ENCODE measurements around the gene KIAA0930.
A peak's percentile ranks its signal among the peaks of the same experiment; 100 is the strongest.

Gene KIAA0930

GRCh38 chr22:45237065-45237990 is 3.4 kb downstream of the KIAA0930 start:
- DNase-seq: no peak

- DNase-seq: no peak
These were observed 4.8 kb downstream of the KIAA0930 start for GRCh38 chr22:45235851-45236342.

DNA sequence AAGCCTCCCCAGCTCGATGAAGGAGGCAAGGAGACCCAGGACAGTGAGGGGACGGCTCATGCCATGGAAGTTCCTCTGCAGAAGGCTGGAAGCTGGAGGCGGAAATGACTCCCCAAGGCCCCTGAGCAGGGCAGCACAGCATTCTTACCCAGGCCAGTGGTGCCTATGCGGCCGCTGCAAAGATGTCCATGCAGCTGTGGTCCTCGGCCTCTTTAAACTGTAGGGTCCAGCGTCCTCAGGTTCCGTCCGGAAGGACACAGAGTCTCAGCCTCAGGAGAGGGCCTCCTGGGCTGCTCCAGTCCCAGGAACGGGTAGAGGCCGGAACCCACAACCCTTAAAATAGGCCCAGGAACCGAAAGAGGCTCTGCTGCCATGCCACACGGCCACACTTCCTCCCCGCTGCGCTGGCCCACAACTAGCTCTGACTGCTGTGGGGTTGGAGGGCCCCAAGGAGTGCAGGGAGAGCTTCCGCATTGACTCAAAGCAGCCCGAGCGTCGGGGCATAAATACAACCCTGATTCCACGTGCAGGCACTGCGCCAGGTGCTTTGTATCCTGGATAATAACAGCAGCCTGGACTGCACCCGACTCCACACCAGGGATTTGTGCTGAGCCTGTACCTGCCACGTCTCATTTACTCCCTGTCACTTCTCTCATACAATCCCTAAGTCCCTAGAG is 5.5 kb downstream of the KIAA0930 start:
- DNase-seq: no peak

GRCh38 chr22:45233827-45234226 is 6.9 kb downstream of the KIAA0930 start:
- no peak for DNase-seq

- DNase-seq: no peak
These were observed 7.3 kb downstream of the KIAA0930 start for GRCh38 chr22:45233386-45233785.

- no peak for DNase-seq
These were observed 9.4 kb downstream of the KIAA0930 start for GRCh38 chr22:45231293-45231692.

GRCh38 chr22:45230026-45230721 is 10.5 kb downstream of the KIAA0930 start:
- no peak for DNase-seq

DNA sequence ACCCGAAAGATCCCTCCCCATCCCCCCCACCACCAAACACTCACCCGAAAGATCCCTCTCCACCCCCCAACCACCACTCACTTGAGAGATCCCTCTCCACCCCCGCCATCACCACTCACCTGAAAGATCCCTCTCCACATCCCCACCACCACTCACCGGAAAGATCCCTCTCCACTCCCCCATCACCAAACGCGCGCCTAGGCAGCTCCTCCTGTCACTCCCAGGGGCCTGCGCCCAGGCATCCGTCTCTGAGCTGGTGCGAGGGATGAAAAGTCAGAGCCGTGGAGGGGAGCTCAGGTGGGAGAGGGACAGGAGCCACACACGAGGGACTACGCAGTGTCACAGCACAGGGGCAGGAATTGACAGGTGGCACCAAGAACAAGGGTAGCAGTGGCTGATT is 11.5 kb downstream of the KIAA0930 start:
- DNase-seq: no peak

DNA sequence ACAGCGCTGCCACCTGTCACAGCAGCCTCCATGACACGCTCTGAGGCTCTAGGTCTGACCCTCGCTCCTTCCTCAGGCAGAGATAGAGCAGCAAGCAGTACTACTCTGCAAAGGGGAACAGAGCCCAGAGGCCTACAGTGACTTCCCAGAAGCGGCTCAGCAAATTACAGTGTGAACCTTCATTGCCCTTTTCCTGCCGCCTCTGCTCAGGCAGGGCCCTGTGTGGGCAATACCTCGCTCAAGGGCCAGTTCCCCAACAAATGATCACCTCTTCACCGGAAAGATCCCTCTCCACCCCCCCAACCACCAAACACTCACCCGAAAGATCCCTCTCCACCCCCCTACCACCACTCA is 12.3 kb downstream of the KIAA0930 start:
- no peak for DNase-seq

DNA sequence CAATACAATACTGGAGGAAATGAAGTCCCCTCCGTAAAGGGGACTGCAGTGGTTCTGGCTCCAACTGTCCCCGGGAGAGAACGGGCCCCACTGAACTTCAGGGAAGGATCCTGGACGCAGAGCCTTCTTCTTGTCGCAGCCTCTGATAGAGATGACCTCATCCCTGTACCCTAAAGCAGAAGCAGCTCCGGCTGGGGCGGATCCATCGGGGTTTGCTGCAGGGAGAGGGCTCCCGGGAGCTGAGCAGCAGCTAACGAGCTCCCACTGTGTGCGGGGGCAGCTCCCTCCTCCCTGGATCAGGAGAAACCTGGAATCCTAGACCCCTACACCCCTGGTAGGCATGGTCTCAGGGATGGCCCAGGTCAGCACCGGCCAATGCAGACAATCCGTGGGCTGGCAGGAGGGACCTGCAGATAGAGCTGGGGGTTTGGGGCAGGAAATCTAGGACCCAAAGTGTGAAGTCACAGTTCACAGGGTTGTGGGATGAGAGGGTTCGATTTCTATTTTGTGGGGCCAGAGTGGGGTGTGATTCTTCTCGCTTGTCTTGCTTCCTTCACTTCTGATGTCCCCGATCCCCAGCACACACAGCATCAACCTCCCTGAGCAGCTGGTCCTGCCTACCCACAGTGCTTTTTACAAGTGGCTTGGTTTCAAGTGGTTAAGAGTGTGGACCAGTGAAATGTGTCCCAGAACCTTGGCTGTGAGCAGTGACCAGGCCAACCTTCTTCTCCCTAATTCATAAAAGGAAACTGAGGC is 12.9 kb downstream of the KIAA0930 start:
- no peak for DNase-seq

DNA sequence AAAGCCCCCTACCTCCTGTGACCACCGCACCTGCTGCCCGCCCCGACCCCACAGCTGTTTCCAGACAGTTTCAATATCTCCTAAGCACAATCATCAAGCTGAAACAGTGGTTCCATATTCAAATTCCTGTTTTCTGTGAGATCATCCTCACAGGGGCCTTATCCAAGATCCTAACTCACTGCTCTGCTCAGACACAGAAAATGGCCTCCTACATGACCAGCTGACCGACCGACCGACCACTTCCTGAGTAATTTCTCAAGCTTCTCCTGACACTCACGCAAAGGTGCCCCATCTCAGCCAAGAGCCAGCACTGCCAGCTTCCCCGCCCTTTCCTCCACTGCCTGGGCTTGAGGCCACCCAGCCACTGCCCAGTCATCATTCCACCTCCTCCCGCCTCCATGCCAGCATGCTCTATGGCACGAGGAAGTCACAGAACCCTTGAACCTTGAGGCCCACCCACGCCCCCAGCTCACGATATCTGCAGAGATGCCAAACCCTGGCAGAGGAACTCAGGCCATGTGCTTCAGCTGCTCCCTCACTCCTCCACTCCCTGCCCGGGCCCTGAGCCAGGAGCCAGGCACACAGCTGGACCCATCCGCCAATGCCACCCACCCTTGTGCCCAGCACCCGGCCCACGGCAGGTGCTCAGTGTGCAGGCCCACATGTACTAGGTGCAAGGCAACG is 14.0 kb downstream of the KIAA0930 start:
- peak; percentile 17 to 47 for DNase-seq

DNA sequence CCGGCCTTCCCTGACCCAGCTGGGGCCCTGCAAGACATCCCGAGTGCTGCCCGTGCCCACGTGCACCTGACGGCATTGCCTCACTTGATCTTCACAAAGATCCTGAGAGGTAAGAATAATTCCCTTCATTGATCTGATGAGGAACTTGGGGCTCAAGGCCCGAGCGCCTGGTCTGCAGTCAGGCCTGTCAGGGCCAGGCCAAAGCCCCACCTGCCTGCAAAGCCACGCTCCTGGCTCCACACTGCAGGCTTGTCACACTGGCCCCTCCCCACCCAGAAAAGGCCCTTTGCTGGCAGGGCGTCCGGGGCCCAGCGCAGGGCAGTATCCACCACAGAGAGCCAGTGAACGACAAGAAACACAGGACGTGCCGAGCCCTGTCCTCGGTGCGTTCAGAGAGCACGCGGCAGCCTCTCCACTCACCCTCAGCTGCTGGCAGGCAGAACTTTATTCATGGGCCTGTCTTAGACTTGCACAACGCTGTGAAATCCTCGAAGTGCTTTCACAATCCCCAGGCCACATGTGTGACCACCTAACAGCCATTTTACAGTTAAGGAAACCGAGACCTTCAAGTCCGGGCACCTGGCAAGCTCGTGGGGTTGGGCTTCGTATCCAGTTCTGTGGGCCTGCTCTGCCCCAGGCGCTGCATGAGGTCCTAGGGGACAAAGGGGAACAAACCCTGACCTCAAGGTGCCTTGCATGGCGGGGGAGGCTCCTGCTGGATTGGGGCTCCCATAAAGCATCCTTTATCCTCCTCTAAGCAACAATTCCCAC is 14.8 kb downstream of the KIAA0930 start:
- DNase-seq: no peak

DNA sequence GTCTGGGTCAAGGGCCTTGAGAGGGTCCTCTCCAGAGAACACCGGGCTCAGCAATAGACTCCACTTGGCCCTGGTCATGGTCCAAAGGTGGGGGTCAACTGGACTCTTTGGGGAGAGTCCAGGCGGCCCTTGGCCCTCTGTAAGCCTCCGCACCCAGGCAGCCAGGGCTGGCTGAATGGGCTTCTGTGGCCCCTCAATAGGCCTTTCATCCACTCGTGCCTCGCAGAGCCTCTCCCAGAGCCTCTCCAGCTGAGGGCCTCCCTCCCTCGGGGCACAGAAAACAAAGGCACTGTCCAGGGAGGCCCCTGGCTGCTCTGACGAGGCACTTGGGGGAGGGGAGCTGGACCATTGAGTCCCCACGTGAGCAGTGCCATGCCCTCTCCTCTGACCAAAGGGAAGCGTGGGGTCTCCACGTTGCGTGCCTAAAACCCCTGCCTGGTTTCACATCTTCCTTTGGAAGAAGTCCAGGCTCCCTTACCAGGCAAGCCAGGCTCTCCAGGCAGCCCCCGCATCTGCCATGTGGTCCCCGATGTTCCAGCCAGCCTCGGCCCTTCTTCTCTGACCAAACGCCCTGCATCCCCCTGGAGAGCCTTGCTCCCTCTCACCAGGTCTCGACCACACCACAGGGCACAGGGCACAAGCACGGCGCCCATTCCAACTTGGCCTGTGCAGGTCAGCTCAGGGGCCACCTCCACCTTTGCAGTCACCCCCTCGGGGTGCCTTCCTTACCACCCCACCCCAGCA is 15.5 kb downstream of the KIAA0930 start:
- no peak for DNase-seq

- DNase-seq: no peak
These were observed 16.4 kb downstream of the KIAA0930 start for GRCh38 chr22:45224331-45224730.

GRCh38 chr22:45223304-45224117 is 17.2 kb downstream of the KIAA0930 start:
- no peak for DNase-seq

DNA sequence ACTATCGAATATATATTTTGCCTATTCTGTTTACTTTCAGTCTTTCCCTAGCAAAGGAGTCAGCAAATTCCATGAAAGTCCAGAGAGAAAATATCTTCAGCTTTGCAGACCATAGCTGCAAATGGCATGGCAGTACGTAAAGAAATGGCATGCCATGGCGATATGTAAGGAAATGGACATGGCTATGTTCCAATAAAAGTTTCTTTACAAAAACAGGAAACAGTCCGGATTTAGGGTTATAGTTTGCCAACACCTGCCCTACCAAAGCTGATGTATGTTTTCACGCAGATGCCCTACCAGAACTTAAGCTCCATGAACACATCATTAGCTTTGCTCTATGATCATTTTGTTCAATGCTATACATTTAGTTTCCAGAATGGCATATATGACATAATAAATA is 19.5 kb downstream of the KIAA0930 start:
- no peak for DNase-seq

DNA sequence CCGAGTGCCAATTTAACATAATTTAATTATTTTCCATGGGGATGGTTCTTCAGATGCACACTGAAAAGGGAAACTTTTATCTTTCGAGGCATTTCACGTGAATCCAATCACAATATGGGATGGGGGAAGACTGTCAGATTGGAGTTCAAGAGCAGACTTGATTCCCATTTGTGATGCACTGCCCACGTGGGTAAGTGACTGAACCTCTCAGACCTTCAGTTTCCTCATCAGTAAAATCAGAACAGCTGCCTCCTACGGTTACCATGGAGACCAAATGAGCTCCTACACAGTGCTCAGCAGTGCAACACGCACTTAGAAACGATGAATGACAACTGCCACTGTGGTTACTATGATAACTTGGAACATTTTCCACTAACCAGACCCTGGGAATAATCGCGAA is 21.7 kb downstream of the KIAA0930 start:
- peak; percentile 75 to 91 for DNase-seq

DNA sequence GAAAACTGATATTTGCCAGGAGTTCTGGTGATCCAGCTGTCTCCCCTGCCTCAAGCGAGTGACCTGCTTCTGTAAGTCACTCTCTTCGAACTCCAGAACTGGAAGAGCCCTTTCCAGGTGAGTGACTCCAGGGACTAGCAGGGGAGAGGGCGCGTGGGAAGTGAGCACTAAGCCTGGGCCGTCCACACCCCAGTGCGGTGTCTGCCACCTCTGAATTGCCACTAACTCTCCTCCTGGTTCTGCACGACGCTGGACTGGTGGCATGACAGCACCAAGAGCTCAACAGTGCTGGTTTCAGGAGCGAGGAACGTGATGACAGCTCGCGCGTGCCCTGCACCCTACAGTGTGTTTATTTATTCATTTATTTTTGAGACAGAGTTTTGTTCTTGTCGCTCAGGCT is 22.9 kb downstream of the KIAA0930 start:
- no peak for DNase-seq

GRCh38 chr22:45217345-45217744 is 23.3 kb downstream of the KIAA0930 start:
- no peak for DNase-seq

Measured in SHP77 (cell line).